ENCODE results near the gene FBXL7.

The FBXL7 gene

GRCh38 chr5:15538516-15538915 lies 38.5 kb downstream of the FBXL7 start:
- no peaks in the 10 kb centered on the region for H3K4me1 ChIP-seq (ENCODE audit: insufficient read depth, low read length, severe bottlenecking)
- H2AFZ ChIP-seq (ENCODE audit: low read length): no peak overlapping the region
- no peaks in the 10 kb centered on the region for H3F3A ChIP-seq (ENCODE audit: insufficient read depth, low read length)
- no peaks in the 10 kb centered on the region for H3K36me3 ChIP-seq (ENCODE audit: insufficient read depth, low read length)
- H3K27me3 ChIP-seq (ENCODE audit: insufficient read depth, low read length): no peaks in the 10 kb centered on the region
- H3K9ac ChIP-seq (ENCODE audit: low read length): no peak overlapping the region
- H3K79me2 ChIP-seq (ENCODE audit: insufficient read depth, low read length): no peaks in the 10 kb centered on the region
- no peak overlapping the region for H3K4me2 ChIP-seq (ENCODE audit: low read length)
- no peak for TF ChIP-seq EZH2 (IDR thresholded peaks at IDR 0.05; ENCODE audit: borderline replicate concordance, low read length)
- no peak for TF ChIP-seq CTCF (IDR thresholded peaks at IDR 0.05; ENCODE audit: low read length)
- no peaks in the 10 kb centered on the region for H3K9me2 ChIP-seq (ENCODE audit: low read depth, low read length)
- H3K4me3 ChIP-seq (ENCODE audit: low read depth, low read length, poor library complexity, severe bottlenecking): no peak overlapping the region
- no peak overlapping the region for H3K27ac ChIP-seq (ENCODE audit: low read depth, low read length, poor library complexity, severe bottlenecking)
- no peaks in the 10 kb centered on the region for H3K9me3 ChIP-seq (ENCODE audit: low read length)
- no peaks in the 10 kb centered on the region for H4K20me1 ChIP-seq (ENCODE audit: insufficient read depth, low read length)

- H3F3A ChIP-seq (ENCODE audit: insufficient read depth, low read length): no peaks in the 10 kb centered on the region
- no peaks in the 10 kb centered on the region for H3K27me3 ChIP-seq (ENCODE audit: insufficient read depth, low read length)
- H3K9me2 ChIP-seq (ENCODE audit: low read depth, low read length): no peaks in the 10 kb centered on the region
- no peaks in the 10 kb centered on the region for H3K9me3 ChIP-seq (ENCODE audit: low read length)
- no peaks in the 10 kb centered on the region for H3K79me2 ChIP-seq (ENCODE audit: insufficient read depth, low read length)
- H3K4me3 ChIP-seq (ENCODE audit: low read depth, low read length, poor library complexity, severe bottlenecking): no peak overlapping the region
- no peak overlapping the region for H2AFZ ChIP-seq (ENCODE audit: low read length)
- H3K36me3 ChIP-seq (ENCODE audit: insufficient read depth, low read length): no peaks in the 10 kb centered on the region
- TF ChIP-seq CTCF (IDR thresholded peaks at IDR 0.05; ENCODE audit: low read length): no peak
- no peak for TF ChIP-seq EZH2 (IDR thresholded peaks at IDR 0.05; ENCODE audit: borderline replicate concordance, low read length)
- H4K20me1 ChIP-seq (ENCODE audit: insufficient read depth, low read length): no peaks in the 10 kb centered on the region
- H3K4me1 ChIP-seq (ENCODE audit: insufficient read depth, low read length, severe bottlenecking): no peaks in the 10 kb centered on the region
- H3K9ac ChIP-seq (ENCODE audit: low read length): no peak overlapping the region
- no peak overlapping the region for H3K4me2 ChIP-seq (ENCODE audit: low read length)
- no peak overlapping the region for H3K27ac ChIP-seq (ENCODE audit: low read depth, low read length, poor library complexity, severe bottlenecking)
Measured at GRCh38 chr5:15539951-15540350, 40.0 kb downstream of the FBXL7 start.

- H3K9me2 ChIP-seq (ENCODE audit: low read depth, low read length): no peaks in the 10 kb centered on the region
- no peak overlapping the region for H2AFZ ChIP-seq (ENCODE audit: low read length)
- H3K9me3 ChIP-seq (ENCODE audit: low read length): no peaks in the 10 kb centered on the region
- no peaks in the 10 kb centered on the region for H3K79me2 ChIP-seq (ENCODE audit: insufficient read depth, low read length)
- H3F3A ChIP-seq (ENCODE audit: insufficient read depth, low read length): no peaks in the 10 kb centered on the region
- no peaks in the 10 kb centered on the region for H3K36me3 ChIP-seq (ENCODE audit: insufficient read depth, low read length)
- no peaks in the 10 kb centered on the region for H3K4me1 ChIP-seq (ENCODE audit: insufficient read depth, low read length, severe bottlenecking)
- H3K4me3 ChIP-seq (ENCODE audit: low read depth, low read length, poor library complexity, severe bottlenecking): no peak overlapping the region
- H3K9ac ChIP-seq (ENCODE audit: low read length): no peak overlapping the region
- H3K27me3 ChIP-seq (ENCODE audit: insufficient read depth, low read length): no peaks in the 10 kb centered on the region
- H3K4me2 ChIP-seq (ENCODE audit: low read length): no peak overlapping the region
- no peaks in the 10 kb centered on the region for H4K20me1 ChIP-seq (ENCODE audit: insufficient read depth, low read length)
- no peak overlapping the region for H3K27ac ChIP-seq (ENCODE audit: low read depth, low read length, poor library complexity, severe bottlenecking)
- TF ChIP-seq EZH2 (IDR thresholded peaks at IDR 0.05; ENCODE audit: borderline replicate concordance, low read length): no peak
- TF ChIP-seq CTCF (IDR thresholded peaks at IDR 0.05; ENCODE audit: low read length): no peak
Measured at GRCh38 chr5:15544039-15544438, 44.1 kb downstream of the FBXL7 start.
